ENCODE data around the gene MDH1B. TPM values are rescaled to one million over a fixed set of nuclear protein-coding genes. Genes with fewer than 3 reads are reported as not detected.

The MDH1B gene
- total and polyA plus RNA-seq, 12 donors, result 0.88 to 6.9 (median 2.5) TPM

- Histone ChIP-seq H3K27ac (no peak overlapping the region), H3K36me3 (replicated peaks in 1 of 2) (no peaks in the 10 kb centered on the region), H3K27me3 (no peaks in the 10 kb centered on the region), H3K4me1 (replicated peaks in 1 of 2) (no peaks in the 10 kb centered on the region), H3K4me3 (no peak overlapping the region), H3K9me3 (replicated peaks in 1 of 3) (no peaks in the 10 kb centered on the region)
- intact Hi-C loops (cut with DNase I), result no loop called here
- 59 to 78% (median 69%) methylated on average over 8 of the region's 8 CpGs for WGBS, 4 donors
- TF ChIP-seq POLR2A (IDR thresholded peaks at IDR 0.05), result no peak
- TF ChIP-seq CTCF (IDR thresholded peaks at IDR 0.05), result no peak
- no peak for DNase-seq
Observed at GRCh38 chr2:206701952-206702605, 63.0 kb downstream of the MDH1B start.

GRCh38 chr2:206700156-206700555 is 65.0 kb downstream of the MDH1B start:
- Histone ChIP-seq H3K4me1 (replicated peaks in 1 of 2) (no peaks in the 10 kb centered on the region), H3K4me3 (no peak overlapping the region), H3K36me3 (replicated peaks in 1 of 2) (no peaks in the 10 kb centered on the region), H3K27me3 (no peaks in the 10 kb centered on the region), H3K9me3 (replicated peaks in 1 of 3) (no peaks in the 10 kb centered on the region), H3K27ac (no peak overlapping the region)
- no peak for TF ChIP-seq CTCF (IDR thresholded peaks at IDR 0.05)
- TF ChIP-seq POLR2A (IDR thresholded peaks at IDR 0.05), result no peak
- intact Hi-C loops (cut with DNase I), result no loop called here
- WGBS, 4 donors, result 35 to 42% (median 40%) methylated on average over 8 of the region's 8 CpGs
- no peak for DNase-seq

GRCh38 chr2:206698811-206699210 is 66.3 kb downstream of the MDH1B start:
- Histone ChIP-seq H3K27ac (no peak overlapping the region), H3K36me3 (replicated peaks in 1 of 2) (no peaks in the 10 kb centered on the region), H3K4me1 (replicated peaks in 1 of 2) (no peaks in the 10 kb centered on the region), H3K9me3 (replicated peaks in 1 of 3) (no peaks in the 10 kb centered on the region), H3K27me3 (no peaks in the 10 kb centered on the region), H3K4me3 (no peak overlapping the region)
- TF ChIP-seq POLR2A (IDR thresholded peaks at IDR 0.05) (no peak), CTCF (IDR thresholded peaks at IDR 0.05) (no peak)
- no peak for DNase-seq
- 71 to 90% (median 84%) methylated on average over 3 of the region's 3 CpGs for WGBS, 4 donors
- intact Hi-C loops (cut with DNase I), result loop anchor here (5.0 to 10.0 kb wide), 2 partner anchors 83 to 286 kb away; no protein-coding TSS in a partner anchor

GRCh38 chr2:206696910-206697309 is 68.2 kb downstream of the MDH1B start:
- no peak overlapping the region for H3K27ac ChIP-seq
- no peaks in the 10 kb centered on the region for H3K4me1 ChIP-seq (replicated peaks in 1 of 2)
- no peaks in the 10 kb centered on the region for H3K36me3 ChIP-seq (replicated peaks in 1 of 2)
- H3K27me3 ChIP-seq, result no peaks in the 10 kb centered on the region
- H3K4me3 ChIP-seq, result no peak overlapping the region
- TF ChIP-seq CTCF (IDR thresholded peaks at IDR 0.05) (no peak), POLR2A (IDR thresholded peaks at IDR 0.05) (no peak)
- no peaks in the 10 kb centered on the region for H3K9me3 ChIP-seq (replicated peaks in 1 of 3)
- no peak for DNase-seq
- intact Hi-C loops (cut with DNase I), result loop anchor here (5.0 to 10.0 kb wide), 2 partner anchors 85 to 288 kb away; no protein-coding TSS in a partner anchor

All from adrenal gland (tissue), 12 donors.